GM18867 (cell line): ENCODE results near the gene MTMR2.
A peak's percentile ranks its signal among the peaks of the same experiment; 100 is the strongest.
"Not testable (repeated sequence)": the region's sequence is repeated elsewhere in the genome, so short reads cannot be mapped to it uniquely, and the experiment has no call there.

ENCODE experiments used
- ATAC-seq: cut with Tn5 transposase; IDR thresholded peaks from one replicate; pipeline ENCODE4 v1.9.1; 2021; ENCODE audit warnings: mild to moderate bottlenecking, moderate library complexity; ENCODE audit not compliant: unreplicated experiment

MTMR2 gene

GRCh38 chr11:95829580-95830259, 94.2 kb downstream of the MTMR2 start:
- no peak for ATAC-seq

GRCh38 chr11:95827696-95828095, 96.2 kb downstream of the MTMR2 start:
- no peak for ATAC-seq

GRCh38 chr11:95821640-95822039, 102.3 kb downstream of the MTMR2 start:
- no peak for ATAC-seq

GRCh38 chr11:95816037-95816436, 107.9 kb downstream of the MTMR2 start:
- no peak for ATAC-seq

- ATAC-seq: not testable (repeated sequence)
Measured at GRCh38 chr11:95811052-95811451, 112.9 kb downstream of the MTMR2 start.

GRCh38 chr11:95806464-95806863, 117.4 kb downstream of the MTMR2 start:
- ATAC-seq: not testable (repeated sequence)

- ATAC-seq: no peak
Measured at GRCh38 chr11:95805869-95806268, 118.0 kb downstream of the MTMR2 start.

- no peak for ATAC-seq
Measured at GRCh38 chr11:95803973-95804372, 119.9 kb downstream of the MTMR2 start.

GRCh38 chr11:95802806-95803205, 121.1 kb downstream of the MTMR2 start:
- ATAC-seq: no peak

GRCh38 chr11:95800438-95800837, 123.5 kb downstream of the MTMR2 start:
- ATAC-seq: no peak

- ATAC-seq: no peak
Measured at GRCh38 chr11:95799546-95799945, 124.4 kb downstream of the MTMR2 start.

- ATAC-seq: no peak
Measured at GRCh38 chr11:95796501-95796900, 127.4 kb downstream of the MTMR2 start.

GRCh38 chr11:95795627-95796295, 128.1 kb downstream of the MTMR2 start:
- ATAC-seq: no peak

GRCh38 chr11:95794086-95794485, 129.8 kb downstream of the MTMR2 start:
- no peak for ATAC-seq

- no peak for ATAC-seq
Measured at GRCh38 chr11:95793116-95793515, 130.8 kb downstream of the MTMR2 start.

- no peak for ATAC-seq
Measured at GRCh38 chr11:95792700-95793099, 131.2 kb downstream of the MTMR2 start.

- ATAC-seq: no peak
Measured at GRCh38 chr11:95792200-95792599, 131.7 kb downstream of the MTMR2 start.

GRCh38 chr11:95791709-95792033, 132.2 kb downstream of the MTMR2 start:
- no peak for ATAC-seq

- peak; percentile 9 for ATAC-seq
Measured at GRCh38 chr11:95790933-95791708, 132.8 kb downstream of the MTMR2 start.

GRCh38 chr11:95790123-95790932, 133.6 kb downstream of the MTMR2 start, which contains the start of gene CEP57:
CEP57 (plus strand) TSS chr11:95790498; CDS start chr11:95790699, 201 bp downstream.
- ATAC-seq: peak; percentile 71

- ATAC-seq: peak; percentile 72
Measured at GRCh38 chr11:95789506-95790122, 134.3 kb downstream of the MTMR2 start, which contains the start of gene FAM76B. FAM76B (minus strand) TSS chr11:95789782; CDS start chr11:95789478, 304 bp downstream.
